Hepatocyte (in vitro differentiated cells): ENCODE data around the gene ATP1A3. TPM values are rescaled to one million over a fixed set of nuclear protein-coding genes. Genes with fewer than 3 reads are reported as not detected.

ENCODE experiments used
- DNase-seq: peaks from one replicate; pipeline ENCODE4 v3.0.0-alpha.2; 2016; ENCODE audit warnings: low spot score
- H2AFZ ChIP-seq: fragments of 200-600 bp; sonication (generic); 2 replicates; pipeline ENCODE4 v1.6.0; 2016; ENCODE audit warnings: antibody characterized with exemption, mild to moderate bottlenecking
- H3K27ac ChIP-seq: fragments of 200-600 bp; sonication (generic); 2 replicates; pipeline ENCODE4 v1.5.1; 2016; ENCODE audit warnings: mild to moderate bottlenecking
- H3K27me3 ChIP-seq: fragments of 200-600 bp; sonication (generic); 2 replicates; pipeline ENCODE4 v1.6.1; 2016
- H3K36me3 ChIP-seq: fragments of 200-600 bp; sonication (generic); replicated peaks from 2 replicates; pipeline ENCODE4 v1.5.1; 2016; ENCODE audit warnings: low read depth; ENCODE audit not compliant: insufficient read depth
- H3K4me1 ChIP-seq: fragments of 200-600 bp; sonication (generic); 2 replicates; pipeline ENCODE4 v1.5.1; 2016; ENCODE audit warnings: mild to moderate bottlenecking, moderate library complexity; ENCODE audit not compliant: insufficient read depth
- H3K4me2 ChIP-seq: fragments of 200-600 bp; sonication (generic); 2 replicates; pipeline ENCODE4 v1.6.0; 2016
- H3K4me3 ChIP-seq: fragments of 200-600 bp; sonication (generic); 2 replicates; pipeline ENCODE4 v1.5.1; 2016; ENCODE audit warnings: mild to moderate bottlenecking
- H3K79me2 ChIP-seq: fragments of 200-600 bp; sonication (generic); 2 replicates; pipeline ENCODE4 v1.6.0; 2017; ENCODE audit warnings: mild to moderate bottlenecking
- H3K9me2 ChIP-seq: fragments of 200-600 bp; sonication (generic); replicated peaks from 2 replicates; pipeline ENCODE4 v1.6.0; 2017; ENCODE audit warnings: mild to moderate bottlenecking; ENCODE audit not compliant: insufficient read depth
- H3K9me3 ChIP-seq: fragments of 200-600 bp; sonication (generic); 2 replicates; pipeline ENCODE4 v1.5.1; 2016; ENCODE audit warnings: low read depth, mild to moderate bottlenecking
- H4K20me1 ChIP-seq: fragments of 200-600 bp; sonication (generic); 2 replicates; pipeline ENCODE4 v1.6.0; 2016; ENCODE audit warnings: mild to moderate bottlenecking; ENCODE audit not compliant: insufficient read depth, poor library complexity, severe bottlenecking
- CTCF ChIP-seq: fragments of 200-600 bp; sonication (generic); IDR thresholded peaks from 2 replicates; pipeline ENCODE4 v1.5.1; 2016; ENCODE audit warnings: antibody characterized with exemption, mild to moderate bottlenecking; ENCODE audit not compliant: poor library complexity
- EZH2 ChIP-seq: fragments of 200-600 bp; sonication (generic); IDR thresholded peaks from 2 replicates; pipeline ENCODE4 v1.6.1; 2016; ENCODE audit warnings: antibody characterized with exemption, mild to moderate bottlenecking, borderline replicate concordance
- EZH2phosphoT487 ChIP-seq: fragments of 200-600 bp; sonication (generic); IDR thresholded peaks from one replicate; pipeline ENCODE4 v1.6.1; 2018; ENCODE audit warnings: antibody characterized with exemption, mild to moderate bottlenecking, low read depth, moderate library complexity; ENCODE audit not compliant: unreplicated experiment, severe bottlenecking
- WGBS: methylation state at CpG from one replicate; pipeline ENCODE4 v1.1.6; 2016; ENCODE audit warnings: low lambda C conversion rate; ENCODE audit errors: missing lambda C conversion rate; 5-methylcytosine and 5-hydroxymethylcytosine counted together
- polyA plus RNA-seq: library from polyadenylated mRNA; unstranded; fragments of >200 nt; fragmentation: Nextera tagmentation; extraction: Ambion mirVana; gene quantifications from 2 replicates; pipeline ENCODE4 v1.2.1, GENCODE V29; 2016
- total RNA-seq: library from RNA; depleted of rRNA; stranded (reverse); fragments of >200 nt; gene quantifications from 2 replicates; pipeline ENCODE4 v1.2.3, GENCODE V29; 2014

ATP1A3 gene
- total and polyA plus RNA-seq, 2 experiments from 2014 or later = 0.03 to 0.82 TPM

- Histone ChIP-seq H3K36me3 (no peaks in the 10 kb centered on the region), H3K27me3 (no peaks in the 10 kb centered on the region), H3K79me2 (no peaks in the 10 kb centered on the region), H2AFZ (no peak overlapping the region), H4K20me1 (no peaks in the 10 kb centered on the region), H3K4me3 (no peak overlapping the region), H3K4me2 (no peak overlapping the region), H3K27ac (no peak overlapping the region), H3K9me2 (no peaks in the 10 kb centered on the region), H3K4me1 (no peaks in the 10 kb centered on the region), H3K9me3 (no peaks in the 10 kb centered on the region)
- TF ChIP-seq EZH2phosphoT487 = no peak
- no peak for TF ChIP-seq EZH2
- TF ChIP-seq CTCF = no peak
- 79% methylated on average over 5 of the region's 5 CpGs for WGBS
- no peak for DNase-seq
Measured at GRCh38 chr19:42033413-42033812, 39.4 kb upstream of the ATP1A3 start.

GRCh38 chr19:42032431-42032830, 38.4 kb upstream of the ATP1A3 start:
- H3K4me2 ChIP-seq = no peak overlapping the region

GRCh38 chr19:42030645-42031440, 36.8 kb upstream of the ATP1A3 start:
- H3K9me2 ChIP-seq = no peaks in the 10 kb centered on the region
- H3K4me3 ChIP-seq = no peak overlapping the region
- H3K79me2 ChIP-seq = no peaks in the 10 kb centered on the region
- no peaks in the 10 kb centered on the region for H3K4me1 ChIP-seq
- H2AFZ ChIP-seq = no peak overlapping the region
- 92% methylated on average over 7 of the region's 7 CpGs for WGBS
- no peaks in the 10 kb centered on the region for H4K20me1 ChIP-seq
- DNase-seq = no peak
- no peak overlapping the region for H3K4me2 ChIP-seq
- H3K36me3 ChIP-seq = no peaks in the 10 kb centered on the region
- H3K27ac ChIP-seq = no peak overlapping the region
- H3K27me3 ChIP-seq = no peaks in the 10 kb centered on the region
- no peaks in the 10 kb centered on the region for H3K9me3 ChIP-seq
- TF ChIP-seq CTCF = no peak
- TF ChIP-seq EZH2 = no peak
- no peak for TF ChIP-seq EZH2phosphoT487

More at GRCh38 chr19:42032431-42032830, 38.4 kb upstream of the ATP1A3 start:
- H3K4me1 ChIP-seq = no peaks in the 10 kb centered on the region
- no peaks in the 10 kb centered on the region for H3K79me2 ChIP-seq
- H3K4me3 ChIP-seq = no peak overlapping the region
- no peak overlapping the region for H2AFZ ChIP-seq
- no peaks in the 10 kb centered on the region for H4K20me1 ChIP-seq
- no peaks in the 10 kb centered on the region for H3K9me3 ChIP-seq
- 72% methylated on average over 5 of the region's 5 CpGs for WGBS
- no peaks in the 10 kb centered on the region for H3K9me2 ChIP-seq
- no peak for TF ChIP-seq CTCF
- TF ChIP-seq EZH2phosphoT487 = no peak
- no peak for TF ChIP-seq EZH2
- no peak overlapping the region for H3K27ac ChIP-seq
- no peak for DNase-seq
- no peaks in the 10 kb centered on the region for H3K27me3 ChIP-seq
- no peaks in the 10 kb centered on the region for H3K36me3 ChIP-seq
